Vagina (tissue), 2 donors: ENCODE results near the gene AMOTL1.

ENCODE experiments used
- POLR2A ChIP-seq, 2 donors: fragments of 450-650 bp; IDR thresholded peaks; one replicate each; pipeline ENCODE4 v1.6.1; 2017; ENCODE audit warnings: antibody characterized with exemption in 2 of 2, mild to moderate bottlenecking in 2 of 2, moderate library complexity in 2 of 2
- POLR2AphosphoS5 ChIP-seq, 2 donors: sonication (generic); formaldehyde crosslinking; IDR thresholded peaks; one replicate each; pipeline ENCODE4 v1.9.0; 2017; ENCODE audit warnings: antibody characterized with exemption in 2 of 2, mild to moderate bottlenecking in 2 of 2, low read depth in 1 of 2; ENCODE audit not compliant: insufficient read depth in 1 of 2
- TF ChIP-seq, protein P1 (sequence below), 3 experiments: fragments of 450-650 bp in 2 of 3; fragments of 200-600 bp in 1 of 3; sonication (generic) in 1 of 3; IDR thresholded peaks; one replicate each; pipeline ENCODE4 v1.5.1; 2017 to 2019; ENCODE audit warnings: antibody characterized with exemption in 3 of 3, mild to moderate bottlenecking in 2 of 3, moderate library complexity in 2 of 3

DNA sequence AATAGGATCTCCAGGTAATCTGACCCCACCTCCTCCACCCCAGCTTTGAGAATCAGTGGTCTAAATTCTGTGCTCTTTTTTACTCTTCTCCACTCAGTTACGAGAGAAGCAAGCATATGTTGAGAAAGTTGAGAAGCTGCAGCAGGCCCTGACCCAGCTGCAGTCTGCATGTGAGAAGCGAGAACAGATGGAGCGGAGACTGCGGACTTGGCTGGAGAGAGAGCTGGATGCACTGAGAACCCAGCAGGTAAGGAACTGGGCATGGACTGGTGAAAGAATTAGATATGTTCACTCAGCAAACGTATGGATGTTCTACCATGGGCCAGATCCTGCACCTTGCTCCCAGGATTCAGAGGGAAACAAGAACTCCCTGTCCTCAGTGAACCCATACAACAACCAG is 85.7 kb downstream of the AMOTL1 start:
- no peak for TF ChIP-seq POLR2AphosphoS5 (IDR thresholded peaks at IDR 0.05; ENCODE audit: insufficient read depth in 1 of 2, low read depth in 1 of 2)
- TF ChIP-seq, protein P1, sequence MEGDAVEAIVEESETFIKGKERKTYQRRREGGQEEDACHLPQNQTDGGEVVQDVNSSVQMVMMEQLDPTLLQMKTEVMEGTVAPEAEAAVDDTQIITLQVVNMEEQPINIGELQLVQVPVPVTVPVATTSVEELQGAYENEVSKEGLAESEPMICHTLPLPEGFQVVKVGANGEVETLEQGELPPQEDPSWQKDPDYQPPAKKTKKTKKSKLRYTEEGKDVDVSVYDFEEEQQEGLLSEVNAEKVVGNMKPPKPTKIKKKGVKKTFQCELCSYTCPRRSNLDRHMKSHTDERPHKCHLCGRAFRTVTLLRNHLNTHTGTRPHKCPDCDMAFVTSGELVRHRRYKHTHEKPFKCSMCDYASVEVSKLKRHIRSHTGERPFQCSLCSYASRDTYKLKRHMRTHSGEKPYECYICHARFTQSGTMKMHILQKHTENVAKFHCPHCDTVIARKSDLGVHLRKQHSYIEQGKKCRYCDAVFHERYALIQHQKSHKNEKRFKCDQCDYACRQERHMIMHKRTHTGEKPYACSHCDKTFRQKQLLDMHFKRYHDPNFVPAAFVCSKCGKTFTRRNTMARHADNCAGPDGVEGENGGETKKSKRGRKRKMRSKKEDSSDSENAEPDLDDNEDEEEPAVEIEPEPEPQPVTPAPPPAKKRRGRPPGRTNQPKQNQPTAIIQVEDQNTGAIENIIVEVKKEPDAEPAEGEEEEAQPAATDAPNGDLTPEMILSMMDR (IDR thresholded peaks at IDR 0.05) = no peak
- TF ChIP-seq POLR2A (IDR thresholded peaks at IDR 0.05) = no peak
